ENCODE data around the gene RERE. TPM values are rescaled to one million over a fixed set of nuclear protein-coding genes. Genes with fewer than 3 reads are reported as not detected.
A peak's percentile ranks its signal among the peaks of the same experiment; 100 is the strongest.
"Not testable (repeated sequence)": the region's sequence is repeated elsewhere in the genome, so short reads cannot be mapped to it uniquely, and the experiment has no call there.

Gene RERE
- total RNA-seq, 2 donors from 2014 or later: 95.0 to 102 TPM

DNA sequence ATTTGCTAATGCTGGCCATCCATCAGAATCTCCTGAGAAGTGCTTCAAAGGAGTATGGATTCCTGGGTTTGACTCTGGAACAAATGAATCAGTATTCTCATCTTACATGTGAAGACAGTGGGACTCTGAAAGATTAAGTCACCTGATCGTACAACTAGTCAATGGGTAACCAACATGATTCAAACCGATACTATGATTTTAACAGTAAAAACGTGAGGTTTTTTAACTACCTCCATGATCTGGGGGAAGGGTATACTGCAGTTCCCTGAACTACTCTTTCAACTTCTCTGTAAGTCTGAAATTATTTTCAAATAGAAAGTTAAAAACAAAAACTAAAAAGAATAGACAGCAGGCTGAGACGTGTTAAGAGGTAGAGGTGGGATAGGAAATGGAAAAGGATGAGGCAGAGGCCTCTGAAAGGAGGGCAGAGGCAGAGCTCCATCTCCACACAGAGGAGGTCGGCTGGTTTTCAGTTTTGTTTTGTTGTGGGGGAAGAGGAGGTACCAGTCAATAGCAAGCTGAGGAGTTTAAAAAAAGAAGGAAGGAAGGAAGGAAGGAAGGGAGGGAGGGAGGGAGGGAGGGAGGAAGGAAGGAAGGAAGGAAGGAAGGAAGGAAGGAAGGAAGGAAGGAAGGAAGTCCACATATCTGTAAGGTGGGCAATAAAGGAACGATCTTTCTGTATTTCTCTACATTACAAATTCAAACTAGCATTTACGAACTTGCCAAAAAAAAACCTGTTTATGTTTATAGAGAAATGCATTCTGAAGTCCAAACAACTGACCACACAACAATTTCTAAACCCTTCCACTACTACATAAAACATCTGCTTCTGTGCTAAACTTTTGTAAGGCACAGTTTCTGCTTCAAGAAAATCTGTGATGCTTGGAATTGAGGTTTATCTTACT is 213.1 kb downstream of the RERE start:
- DNase-seq (no peak), ATAC-seq (no peak)
- intact Hi-C loops (cut with DNase I, micrococcal nuclease): no loop called here

DNA sequence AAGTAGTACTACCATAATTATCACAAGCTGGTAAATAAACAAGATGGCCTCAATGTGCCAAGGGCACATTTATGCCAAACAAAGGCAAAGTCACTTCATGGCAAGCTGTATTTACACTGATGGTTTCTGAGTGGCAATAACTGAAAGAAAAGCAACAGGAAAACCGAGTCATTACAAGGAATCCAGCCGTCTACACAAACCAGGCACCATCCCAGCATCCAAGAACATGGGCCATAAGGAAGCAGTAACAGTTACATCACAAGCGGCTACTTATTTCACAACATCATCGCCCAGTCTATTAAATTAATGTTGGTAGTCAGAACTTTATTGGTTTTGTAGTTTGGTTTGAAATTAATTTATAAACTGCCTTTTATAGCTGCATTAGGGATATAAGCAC is 214.2 kb downstream of the RERE start:
- ATAC-seq: no peak
- intact Hi-C loops (cut with DNase I, micrococcal nuclease): no loop called here
- DNase-seq: no peak

DNA sequence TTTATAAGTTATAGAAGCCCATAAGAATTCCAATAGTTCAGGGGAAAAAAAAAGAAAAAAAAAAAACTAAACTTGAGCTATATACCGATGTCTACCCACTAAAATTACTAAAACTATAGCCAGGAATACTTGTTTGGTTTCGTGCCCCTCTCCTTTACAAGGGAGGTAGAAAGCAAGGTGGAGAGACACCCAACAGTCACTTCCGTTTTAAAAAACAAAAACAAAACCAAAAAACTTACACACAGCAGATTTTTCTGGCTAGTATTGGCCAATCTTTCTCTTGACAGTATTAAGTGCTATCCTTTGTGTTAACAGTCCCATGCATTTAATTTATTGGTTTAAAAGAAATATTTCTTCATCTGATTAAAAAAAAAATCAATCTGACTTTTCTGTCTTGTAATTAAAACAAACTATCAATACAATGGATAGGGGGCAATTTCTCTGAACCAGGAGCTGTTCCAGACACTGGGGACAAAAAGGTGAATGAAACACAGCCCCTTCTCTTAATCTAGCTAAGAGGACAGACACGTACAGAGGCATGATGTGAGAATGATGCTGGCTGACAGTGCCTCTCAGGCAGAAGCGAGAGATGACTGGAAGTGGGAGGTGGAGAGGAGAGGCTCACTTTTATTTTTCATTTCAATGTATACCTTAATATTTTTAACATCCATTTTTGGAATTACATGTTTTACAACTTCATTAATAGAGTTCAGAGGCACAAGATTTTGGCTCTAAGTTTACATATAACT is 214.8 kb downstream of the RERE start:
- intact Hi-C loops (cut with DNase I, micrococcal nuclease): no loop called here
- DNase-seq (no peak), ATAC-seq (no peak)

DNA sequence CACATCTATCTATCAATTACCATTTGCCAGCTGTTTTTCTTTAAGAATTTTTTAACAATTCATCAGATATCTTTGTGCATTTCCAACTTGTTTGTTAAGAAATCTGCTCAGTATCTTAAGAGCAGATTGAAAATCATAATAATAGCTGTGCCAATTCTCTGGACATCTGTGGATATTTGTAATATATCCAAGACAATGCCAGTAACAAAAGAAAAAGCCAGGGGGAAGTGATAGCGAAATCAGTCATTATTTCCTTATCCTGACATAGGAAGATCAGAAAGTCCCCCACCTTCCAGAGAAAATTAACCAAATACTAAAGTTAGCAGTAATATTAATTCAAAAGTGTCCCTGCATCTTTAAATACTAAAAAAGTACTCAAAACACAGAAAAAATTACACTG is 217.1 kb downstream of the RERE start:
- no peak for ATAC-seq
- intact Hi-C loops (cut with DNase I, micrococcal nuclease): no loop called here

DNA sequence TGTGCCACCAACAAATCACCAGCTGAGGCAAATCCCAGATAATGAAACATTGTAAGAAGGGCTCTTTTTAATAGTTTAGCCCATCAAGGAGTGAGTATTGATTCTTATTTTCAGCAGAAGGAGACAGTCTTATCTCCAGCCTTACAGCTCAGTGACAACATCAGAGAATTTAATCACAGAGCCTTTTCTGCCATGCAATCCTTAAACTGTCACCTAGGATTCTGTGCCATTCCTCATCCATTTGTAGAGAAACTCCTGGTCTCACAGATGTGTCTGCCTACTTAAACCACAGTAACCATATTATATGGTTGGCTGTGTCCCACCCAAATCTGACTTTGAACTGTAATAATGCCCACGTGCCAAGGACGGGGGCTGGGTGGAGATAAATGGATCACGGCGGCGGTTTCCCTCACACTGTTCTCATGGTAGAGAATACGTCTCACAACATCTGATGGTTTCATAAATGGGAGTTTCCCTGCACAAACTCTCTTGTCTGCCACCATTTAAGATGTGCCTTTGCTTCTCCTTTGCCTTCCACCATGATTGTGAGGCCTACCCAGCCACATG is 217.7 kb downstream of the RERE start:
- intact Hi-C loops (cut with DNase I, micrococcal nuclease): no loop called here
- ATAC-seq (peak; percentile 71), DNase-seq (peak in 1 of 2 donors; percentile 37)

More for the DNA sequence above, 217.1 kb downstream of the RERE start:
- no peak for DNase-seq

DNA sequence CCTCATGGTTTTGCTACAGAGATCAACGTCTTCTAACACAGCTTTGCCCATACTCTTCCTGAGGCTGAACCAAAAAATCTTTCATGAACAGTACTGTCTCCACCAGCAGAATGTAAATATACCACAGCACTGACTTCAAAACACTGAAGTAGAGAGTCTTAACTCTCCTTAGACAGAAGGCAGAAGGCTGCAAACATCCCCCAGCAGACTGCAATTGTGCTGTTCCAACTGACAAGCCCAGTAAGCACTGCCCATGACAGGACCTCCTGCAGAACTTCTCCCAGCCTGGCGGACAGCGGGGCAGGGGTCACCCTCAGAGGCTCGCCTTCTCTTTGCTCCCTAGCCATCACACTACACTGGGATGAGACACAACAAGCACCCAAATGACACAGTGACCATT is 218.7 kb downstream of the RERE start:
- ATAC-seq (peak; percentile 20), DNase-seq (peak in 1 of 2 donors; percentile 15)
- intact Hi-C loops (cut with DNase I, micrococcal nuclease): no loop called here

DNA sequence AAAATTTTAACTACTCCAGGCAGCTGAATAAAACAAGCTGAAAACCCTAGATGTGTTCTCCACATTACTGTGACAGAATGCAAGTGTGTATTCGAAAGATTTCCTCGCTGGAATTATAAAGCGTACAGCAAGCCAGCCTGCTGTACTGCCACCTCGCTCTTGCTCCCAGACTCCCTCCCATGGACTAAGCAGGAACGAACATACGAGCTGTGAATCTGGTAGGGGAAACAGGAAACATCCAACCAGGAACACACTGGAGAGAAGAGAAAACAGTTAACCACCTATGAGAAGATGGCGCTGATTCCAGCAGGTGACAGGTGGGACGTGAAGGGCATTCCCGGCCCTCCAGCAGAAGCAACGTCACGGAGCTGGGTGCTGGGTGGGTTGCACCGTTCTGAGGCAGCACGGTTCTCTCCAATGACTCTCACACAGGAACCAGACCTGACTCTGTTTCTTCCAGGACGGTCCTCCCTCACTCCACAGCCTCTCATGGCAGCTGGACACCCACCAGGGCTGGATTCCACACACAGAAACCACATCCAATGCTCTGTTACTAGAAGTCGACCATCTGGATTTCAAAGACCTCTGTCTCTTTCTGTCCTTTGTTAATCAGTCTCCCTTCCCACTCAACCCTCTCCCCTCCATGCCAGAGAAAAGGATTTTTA is 219.2 kb downstream of the RERE start:
- peak; percentile 91 for ATAC-seq
- intact Hi-C loops (cut with DNase I, micrococcal nuclease): no loop called here
- DNase-seq: peak; percentile 29 to 37

DNA sequence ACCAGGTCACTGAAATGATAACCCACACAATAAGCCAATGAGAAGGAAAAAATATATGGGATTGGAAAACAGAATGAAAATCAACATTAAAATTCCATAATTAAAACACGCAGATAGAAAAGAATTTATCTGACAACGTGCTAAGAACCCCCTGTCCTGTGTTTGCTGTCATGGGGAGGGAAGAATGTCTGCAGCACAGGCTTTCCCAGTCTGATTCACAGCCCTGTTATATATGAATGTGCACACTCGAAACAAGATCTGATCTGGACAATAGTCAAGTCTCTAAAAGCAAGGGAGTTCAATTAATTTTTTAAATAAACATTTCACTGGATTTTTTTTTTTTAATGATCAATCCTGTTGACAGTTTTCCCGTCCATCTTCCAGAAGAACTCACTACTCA is 220.0 kb downstream of the RERE start:
- no peak for DNase-seq
- intact Hi-C loops (cut with DNase I, micrococcal nuclease): no loop called here

DNA sequence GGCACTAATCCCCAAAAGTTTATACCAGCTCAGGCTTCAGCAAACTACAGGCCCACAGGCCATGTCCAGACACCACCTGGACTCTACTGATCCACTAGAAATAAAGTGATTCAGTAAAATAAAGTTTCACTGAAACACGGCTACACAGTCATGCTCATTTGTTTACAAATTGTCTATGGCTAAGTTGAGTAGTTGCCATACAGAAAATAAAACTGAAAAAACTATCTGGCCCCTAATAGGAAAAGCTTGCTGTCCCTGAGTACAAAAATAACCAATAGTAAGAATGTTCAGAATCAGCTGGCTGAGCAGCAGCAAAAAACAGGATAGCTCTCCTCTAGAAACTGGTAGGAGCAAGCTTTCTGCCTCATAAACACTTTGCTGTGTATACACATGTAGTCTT is 221.5 kb downstream of the RERE start:
- DNase-seq (no peak), ATAC-seq (no peak)
- intact Hi-C loops (cut with DNase I, micrococcal nuclease): no loop called here

More for the DNA sequence above, 220.0 kb downstream of the RERE start:
- ATAC-seq: no peak

DNA sequence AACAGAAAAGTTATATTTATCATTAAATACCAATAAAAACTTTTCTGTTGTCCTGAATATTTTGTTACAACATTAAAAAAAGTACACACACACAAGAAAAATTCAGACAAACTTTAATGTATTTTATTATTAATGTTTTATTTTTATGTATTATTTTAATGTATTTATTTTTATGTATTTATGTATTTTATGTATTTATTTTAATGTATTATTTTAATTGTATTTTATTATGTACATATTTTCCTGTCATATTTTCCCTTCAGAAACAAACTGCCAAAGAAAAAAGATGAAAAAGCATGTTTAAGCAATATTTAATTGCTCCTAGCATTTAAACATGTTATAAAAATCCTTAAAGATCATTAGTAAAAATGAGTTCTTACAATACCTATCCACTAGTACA is 222.1 kb downstream of the RERE start:
- intact Hi-C loops (cut with DNase I, micrococcal nuclease): no loop called here
- no peak for ATAC-seq

DNA sequence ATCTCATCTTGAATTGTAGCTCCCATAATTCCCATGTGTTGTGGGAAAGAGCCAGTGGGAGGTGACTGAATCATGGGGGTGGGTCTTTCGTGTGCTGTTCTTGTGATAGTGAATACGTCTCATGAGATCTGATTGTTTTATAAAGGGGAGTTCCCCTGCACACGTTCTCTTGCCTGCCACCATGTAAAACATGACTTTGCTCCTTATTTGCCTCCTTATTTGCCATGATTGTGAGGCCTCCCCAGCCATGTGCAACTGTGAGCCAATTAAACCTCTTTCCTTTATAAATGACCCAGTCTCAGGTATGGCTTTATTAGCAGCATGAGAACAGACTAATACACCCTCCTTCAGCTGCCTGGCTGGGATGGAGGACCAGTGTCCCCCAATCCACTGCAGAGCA is 224.1 kb downstream of the RERE start:
- ATAC-seq; intact Hi-C loops (cut with DNase I, micrococcal nuclease); DNase-seq: not testable (repeated sequence)

More for the DNA sequence above, 222.1 kb downstream of the RERE start:
- DNase-seq: no peak

DNA sequence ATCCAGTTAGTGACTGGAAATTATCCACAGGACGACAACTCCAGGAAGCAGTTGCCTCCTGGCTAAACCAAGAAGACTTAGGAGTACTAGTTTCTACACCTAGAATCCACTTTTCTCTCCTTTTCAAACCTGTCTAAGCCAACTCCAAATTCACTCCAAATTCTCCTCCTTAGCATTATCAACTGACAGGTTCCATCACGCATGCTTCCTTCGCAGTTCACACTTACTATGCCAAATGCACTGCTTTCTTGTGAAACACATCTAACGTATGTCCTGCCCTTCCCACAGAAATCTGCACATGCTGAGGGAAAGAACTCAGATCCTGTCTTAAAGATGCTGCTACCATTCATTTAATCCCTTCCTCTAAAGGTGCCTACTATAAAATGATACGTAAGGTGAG is 225.9 kb downstream of the RERE start:
- ATAC-seq: no peak
- intact Hi-C loops (cut with DNase I, micrococcal nuclease): no loop called here
- no peak for DNase-seq

DNA sequence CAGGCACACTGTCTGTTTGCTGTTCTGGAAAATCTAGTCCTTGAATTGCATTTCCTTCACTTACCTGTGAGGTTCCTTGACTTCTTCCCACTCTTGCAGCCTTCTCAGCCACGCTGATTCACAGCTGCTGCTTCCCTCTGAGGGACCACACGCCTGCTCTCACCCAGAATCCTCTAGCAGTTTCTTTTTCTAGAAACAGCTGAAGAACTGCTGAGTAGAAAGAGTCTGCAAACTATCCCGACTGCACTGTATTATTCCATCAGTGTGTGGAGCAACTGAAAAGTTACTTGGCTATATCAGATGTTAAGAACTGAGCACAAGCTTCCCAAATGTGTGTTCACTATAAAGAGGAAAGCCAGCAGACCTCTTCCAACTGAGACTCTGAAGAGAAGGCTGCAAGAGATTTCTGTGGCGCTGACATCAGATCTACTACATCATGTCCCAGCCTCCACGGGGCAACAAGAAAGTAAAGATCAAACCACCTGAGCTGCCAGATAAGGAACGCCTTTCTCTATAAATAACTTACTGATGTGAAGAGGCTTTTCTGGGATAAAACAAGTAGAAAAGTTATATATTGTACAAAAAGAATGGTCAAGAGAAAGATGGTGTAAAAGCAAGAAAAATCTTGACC is 226.6 kb downstream of the RERE start:
- ATAC-seq: no peak

DNA sequence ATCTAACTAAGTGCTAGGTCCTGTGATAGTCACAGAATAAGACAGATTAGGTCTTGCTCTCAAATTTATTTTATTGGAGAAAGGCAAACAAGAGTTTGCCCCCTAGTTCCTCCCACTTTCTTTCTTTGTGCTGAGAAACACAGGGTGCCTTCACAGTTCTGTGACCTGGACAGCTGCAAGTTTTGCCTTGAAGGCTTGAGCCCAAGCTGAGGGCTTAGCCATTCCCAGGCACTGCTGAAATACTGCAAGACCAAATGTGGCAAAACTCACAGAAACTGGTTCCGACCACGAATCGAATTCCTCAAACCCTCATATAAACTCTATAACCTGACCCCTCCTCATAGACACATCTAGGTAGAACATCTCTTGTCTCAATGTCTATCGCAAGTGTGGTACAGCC is 227.9 kb downstream of the RERE start:
- DNase-seq (no peak), ATAC-seq (no peak)
- intact Hi-C loops (cut with DNase I, micrococcal nuclease): no loop called here

More for the DNA sequence above, 226.6 kb downstream of the RERE start:
- intact Hi-C loops (cut with DNase I, micrococcal nuclease): no loop called here
- no peak for DNase-seq

DNA sequence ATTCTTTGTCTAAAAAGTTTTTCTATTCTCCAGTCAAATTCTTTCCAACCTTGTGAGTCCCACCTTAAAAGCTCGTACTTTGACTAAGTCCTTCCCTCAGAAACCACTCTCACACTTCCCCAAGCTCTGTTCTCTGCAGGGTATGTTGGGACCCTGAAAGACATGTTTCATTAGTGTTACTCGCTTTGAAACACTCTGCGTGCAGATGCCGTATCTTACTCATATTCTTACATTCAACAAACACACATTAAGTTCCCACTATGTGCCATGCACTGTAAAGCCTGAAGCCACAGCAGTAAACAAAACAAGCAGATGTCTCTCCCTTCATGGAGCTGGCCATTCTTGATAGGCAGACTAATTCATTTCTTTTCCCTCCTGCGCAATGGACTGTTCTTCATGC is 229.7 kb downstream of the RERE start:
- intact Hi-C loops (cut with DNase I, micrococcal nuclease): no loop called here
- DNase-seq (no peak), ATAC-seq (no peak)

DNA sequence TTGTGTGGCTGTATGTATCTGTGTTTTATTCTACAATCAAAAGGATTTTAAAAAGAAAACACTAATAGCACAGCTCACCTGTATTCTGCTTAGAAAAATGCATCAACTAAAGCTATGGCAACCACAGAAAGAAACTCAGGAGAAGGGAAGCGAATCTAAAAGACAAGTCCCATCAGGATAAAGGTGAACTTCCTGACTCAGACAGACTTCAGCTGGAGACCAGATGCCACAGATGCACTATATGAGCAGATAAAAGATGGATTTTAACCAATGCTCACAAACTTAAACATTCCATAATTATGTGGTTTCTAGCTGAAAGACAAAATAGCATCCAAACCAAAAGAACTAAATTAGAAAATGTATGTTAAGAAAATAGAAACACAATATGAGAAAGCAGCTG is 231.0 kb downstream of the RERE start:
- ATAC-seq: no peak
- no peak for DNase-seq
- intact Hi-C loops (cut with DNase I, micrococcal nuclease): no loop called here

DNA sequence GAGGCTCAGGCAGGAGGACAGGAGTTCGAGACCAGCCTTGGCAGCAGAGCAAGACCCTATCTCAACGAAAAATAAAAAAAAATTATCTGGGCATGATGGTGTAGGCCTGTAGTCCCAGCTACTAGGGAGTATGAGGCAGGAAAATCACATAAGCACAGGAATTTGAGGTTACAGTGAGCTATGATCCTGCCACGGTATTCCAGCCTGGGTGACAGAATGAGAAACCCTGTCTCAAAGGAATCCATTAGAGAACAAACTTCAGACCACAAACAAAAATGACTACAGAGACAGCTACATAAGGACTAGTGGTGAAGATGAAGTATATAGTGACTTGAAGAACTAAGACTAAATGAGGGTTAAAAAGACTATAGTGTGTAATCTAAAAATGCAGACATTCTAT is 233.1 kb downstream of the RERE start:
- intact Hi-C loops (cut with DNase I, micrococcal nuclease): no loop called here
- no peak for DNase-seq

DNA sequence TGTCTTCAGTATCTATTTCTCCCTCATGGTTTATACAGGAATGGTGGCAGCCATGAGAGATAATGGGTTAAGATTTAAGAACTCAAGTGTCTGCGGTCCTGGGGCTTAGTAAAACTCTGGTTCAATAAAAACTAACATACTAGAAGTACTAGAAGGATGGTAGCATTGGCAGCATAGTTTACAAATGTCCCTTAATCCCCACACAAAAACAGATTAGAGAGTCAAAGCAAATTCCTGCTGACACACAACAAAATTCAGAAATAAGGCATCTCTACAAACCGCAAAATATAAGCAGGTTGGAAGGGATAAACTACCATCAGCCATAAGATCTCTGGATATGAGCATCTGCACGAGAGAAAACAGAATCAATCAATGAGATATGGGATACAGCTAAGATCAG is 234.4 kb downstream of the RERE start:
- intact Hi-C loops (cut with DNase I, micrococcal nuclease): no loop called here
- DNase-seq (no peak), ATAC-seq (no peak)

More for the DNA sequence above, 233.1 kb downstream of the RERE start:
- no peak for ATAC-seq

DNA sequence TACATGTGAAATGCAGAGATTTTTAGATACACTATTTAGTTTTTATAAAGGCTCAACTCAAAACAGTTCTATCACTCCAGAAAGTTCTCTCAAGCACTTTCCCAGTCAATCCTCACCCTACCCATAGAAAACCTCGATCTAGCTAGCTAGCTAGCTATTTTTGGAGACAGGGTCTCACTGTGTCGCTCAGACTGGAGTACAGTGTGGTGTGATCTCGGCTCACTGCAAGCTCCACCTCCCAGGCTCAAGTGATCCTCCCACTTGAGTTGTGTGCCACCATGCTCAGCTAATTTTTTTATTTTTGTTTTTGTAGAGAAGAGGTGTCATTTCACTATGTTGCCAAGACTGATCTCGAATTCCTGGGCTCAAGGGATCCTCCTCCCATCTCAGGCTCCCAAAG is 236.9 kb downstream of the RERE start:
- ATAC-seq (no peak), DNase-seq (no peak)
- intact Hi-C loops (cut with DNase I, micrococcal nuclease): no loop called here
